ENCODE results near the gene HAPLN1.
"Not testable (repeated sequence)": the region's sequence is repeated elsewhere in the genome, so short reads cannot be mapped to it uniquely, and the experiment has no call there.

The HAPLN1 gene

DNA sequence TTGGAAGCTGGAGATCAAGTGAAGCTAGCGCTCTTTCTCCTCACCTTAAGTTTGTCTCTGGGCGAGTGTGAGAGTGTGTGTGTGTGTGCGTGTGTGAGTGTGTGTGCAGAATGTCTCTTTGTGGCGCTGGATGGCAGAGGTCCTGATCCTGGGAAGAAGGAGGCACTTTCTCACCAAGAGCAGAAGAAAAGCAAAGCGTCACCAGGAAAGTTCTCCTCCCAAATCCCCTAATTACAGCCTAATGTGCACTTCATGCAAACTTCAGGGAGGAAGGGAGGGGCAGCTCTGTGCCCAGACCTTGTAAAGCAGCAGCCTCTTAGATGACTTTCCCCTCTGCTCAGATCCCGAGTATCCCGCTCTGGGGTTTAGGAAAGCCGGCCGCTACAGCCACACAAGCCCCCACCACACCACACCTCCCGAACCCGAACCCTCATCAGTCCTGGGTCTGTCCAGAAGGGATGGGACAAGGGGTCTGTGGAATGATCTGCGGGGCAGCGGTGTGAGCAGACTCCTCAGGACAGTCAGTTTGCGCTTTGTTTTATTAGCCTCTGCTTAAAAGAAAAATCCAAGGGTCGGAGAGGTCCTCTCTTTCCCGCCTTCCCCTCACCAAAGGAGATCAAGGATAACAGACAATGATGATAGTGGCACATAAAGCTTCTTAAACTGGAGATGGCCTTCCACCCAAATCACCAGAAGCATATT is at the start of gene HAPLN1:
Gene HAPLN1, minus strand, starts transcription at position 20 of the 702 bp plus-strand sequence. CDS start 47,332 bp downstream, outside the sequence.
- no peak for DNase-seq (ENCODE audit: low read depth in 2 of 2)

DNA sequence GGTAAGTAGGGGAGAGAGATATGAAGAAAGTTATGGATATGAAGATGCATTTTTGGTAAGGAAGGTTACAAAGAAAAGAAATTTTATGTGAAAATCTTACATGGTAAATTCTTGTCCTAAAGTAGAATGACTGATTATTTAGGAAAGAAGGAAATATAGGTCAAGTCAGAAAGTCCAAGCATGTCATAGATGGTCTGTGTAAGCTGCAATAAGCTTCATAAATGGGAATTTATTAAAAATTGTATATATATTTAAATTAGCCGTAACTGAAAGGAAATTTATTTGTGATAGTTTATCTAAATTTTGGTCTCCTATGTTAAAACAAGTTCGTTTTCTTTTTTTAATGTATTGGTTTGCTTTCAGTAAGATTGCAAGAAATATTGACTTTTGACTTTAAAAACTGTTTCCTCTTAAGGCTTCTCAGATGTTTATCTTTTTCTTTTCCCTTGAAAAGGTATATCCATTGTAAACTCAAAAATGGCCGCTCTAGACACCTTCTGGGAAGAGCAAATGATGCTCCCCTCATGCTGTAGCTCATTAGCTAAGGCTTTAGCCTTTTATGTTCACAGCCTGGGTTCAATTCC is 46.8 kb upstream of the HAPLN1 start:
- DNase-seq (ENCODE audit: low read depth in 2 of 2) = no peak

DNA sequence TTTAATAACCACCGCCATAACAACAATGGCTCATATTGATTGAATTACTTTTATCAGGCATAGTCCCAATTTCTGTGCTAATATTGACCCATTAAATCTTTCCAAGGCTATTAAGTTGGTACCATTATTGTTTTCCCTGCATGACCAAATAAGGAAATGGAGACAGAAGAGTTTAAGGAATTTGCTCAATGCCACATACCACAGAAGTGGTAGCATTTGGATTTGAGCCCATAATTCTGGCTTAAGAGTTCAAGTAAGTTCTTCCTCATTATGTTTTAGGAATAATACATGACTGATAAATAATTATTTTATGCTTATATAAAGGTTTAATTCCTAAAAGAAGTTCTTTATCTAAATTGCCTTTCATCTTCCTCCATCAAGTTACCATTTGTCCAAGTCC is 43.4 kb upstream of the HAPLN1 start:
- no peak for DNase-seq (ENCODE audit: low read depth in 2 of 2)

DNA sequence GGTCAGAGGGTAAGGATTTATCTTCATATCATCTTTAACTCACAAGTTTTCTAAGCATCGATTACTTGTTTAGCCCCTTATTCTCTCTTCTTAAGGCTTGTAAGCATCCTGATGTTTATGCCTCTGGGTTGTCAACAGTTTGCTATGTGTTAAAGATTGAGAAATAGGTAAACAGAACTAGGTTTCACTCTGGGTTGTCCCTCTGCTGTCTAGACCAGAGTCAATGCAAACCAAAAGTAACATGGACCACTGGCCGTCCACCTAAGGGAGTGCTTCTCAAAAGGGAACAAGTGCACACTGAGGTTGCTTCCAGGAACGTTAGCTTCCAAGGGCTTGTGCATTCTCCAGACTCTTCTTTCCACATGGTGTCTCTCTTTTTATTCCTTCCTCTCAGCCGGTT is 39.9 kb upstream of the HAPLN1 start:
- no peak for DNase-seq (ENCODE audit: low read depth in 2 of 2)

DNA sequence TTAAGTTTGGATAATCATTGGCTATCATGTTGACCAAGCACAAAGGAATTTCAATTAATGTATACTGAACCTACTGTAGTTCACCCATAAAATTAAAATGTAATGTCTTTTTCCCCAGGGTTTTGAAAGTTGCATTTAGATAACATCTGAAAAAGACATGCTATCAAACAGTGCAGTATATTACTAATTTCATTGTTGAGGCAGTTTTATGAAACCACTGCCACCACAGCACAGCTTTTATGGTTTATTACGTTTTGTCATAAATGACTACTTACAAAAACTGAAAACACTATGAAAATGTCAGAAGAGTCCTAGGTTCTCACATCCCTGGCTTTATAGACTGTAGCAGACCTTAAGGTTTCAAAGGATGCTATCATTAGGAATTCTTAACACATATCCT is 32.0 kb upstream of the HAPLN1 start:
- DNase-seq (ENCODE audit: low read depth in 2 of 2) = no peak

DNA sequence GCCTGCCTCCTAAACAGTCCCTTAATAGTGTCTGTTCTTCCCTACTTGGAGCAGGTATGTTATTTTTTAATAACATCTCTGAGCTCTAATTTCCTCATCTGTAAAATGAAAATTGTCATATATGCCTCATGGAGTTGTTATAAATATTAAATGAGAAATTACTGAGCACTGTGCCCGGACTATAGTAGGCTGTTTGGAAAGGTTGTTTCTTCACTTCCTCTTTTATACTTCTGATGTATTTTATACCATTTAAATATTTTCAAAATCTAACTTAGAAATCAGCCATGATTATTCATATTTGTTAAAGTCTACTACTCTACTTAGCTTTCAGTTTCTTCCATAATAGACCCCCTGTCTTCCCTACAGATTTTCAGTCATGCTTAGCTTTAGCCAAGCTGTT is 30.5 kb upstream of the HAPLN1 start:
- DNase-seq (ENCODE audit: low read depth in 2 of 2) = no peak

DNA sequence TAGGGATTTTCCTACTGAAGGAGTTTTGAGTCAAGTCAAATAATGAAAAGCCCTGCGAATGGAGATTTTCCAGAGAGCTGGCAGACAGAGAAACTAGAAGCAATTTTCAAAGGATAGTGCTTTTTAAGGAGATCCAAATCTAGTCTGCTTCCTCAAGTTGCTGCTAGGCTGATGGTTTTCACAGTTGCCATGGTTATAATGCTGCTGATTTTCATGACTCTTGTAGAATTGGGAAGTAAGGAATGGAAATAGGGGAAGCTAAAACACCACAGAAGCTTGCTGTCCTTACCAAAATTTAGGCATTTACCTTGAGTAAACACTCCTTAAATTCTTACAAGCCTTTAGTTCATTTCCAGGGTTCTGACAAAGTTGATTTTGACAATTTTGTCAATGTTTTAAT is 30.1 kb upstream of the HAPLN1 start:
- no peak for DNase-seq (ENCODE audit: low read depth in 2 of 2)

DNA sequence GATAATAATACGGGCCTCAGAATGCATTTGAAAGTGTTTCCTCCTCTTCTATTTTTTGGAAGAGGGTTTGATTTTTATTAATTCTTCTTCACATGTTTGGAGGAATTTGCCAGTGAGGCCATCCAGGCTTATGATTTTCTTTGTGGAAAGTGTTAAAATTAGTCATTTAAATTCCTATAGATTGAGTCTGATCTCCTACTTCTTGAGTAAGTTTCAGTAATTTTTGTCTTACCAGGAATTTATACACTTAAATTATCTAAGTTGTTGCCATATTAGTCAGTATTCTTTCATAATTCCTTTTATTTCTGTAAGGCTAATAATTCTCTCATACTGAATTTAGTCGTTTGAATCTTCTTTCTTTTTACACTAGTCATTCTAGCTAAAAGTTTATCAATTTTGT is 25.2 kb upstream of the HAPLN1 start:
- DNase-seq (ENCODE audit: low read depth in 2 of 2) = no peak

DNA sequence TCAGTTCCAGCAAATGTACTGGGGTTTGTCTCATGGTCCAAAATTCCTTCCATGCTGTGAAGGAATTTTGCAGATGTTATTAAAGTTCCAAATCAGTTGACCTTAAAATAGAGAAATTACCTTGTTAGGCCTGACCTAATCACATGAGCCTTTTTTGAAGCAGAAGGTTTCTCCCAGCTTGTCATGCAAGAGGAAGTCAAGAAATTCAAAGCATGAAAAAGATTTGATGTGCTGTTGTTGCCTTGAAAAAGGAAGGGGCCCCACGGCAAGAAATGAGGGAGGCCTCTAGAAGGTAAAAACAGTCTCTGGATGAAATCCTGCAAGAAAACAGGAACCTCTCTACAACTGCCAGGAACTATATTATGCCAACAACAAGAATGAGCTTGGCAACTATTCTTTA is 24.2 kb upstream of the HAPLN1 start:
- no peak for DNase-seq (ENCODE audit: low read depth in 2 of 2)

DNA sequence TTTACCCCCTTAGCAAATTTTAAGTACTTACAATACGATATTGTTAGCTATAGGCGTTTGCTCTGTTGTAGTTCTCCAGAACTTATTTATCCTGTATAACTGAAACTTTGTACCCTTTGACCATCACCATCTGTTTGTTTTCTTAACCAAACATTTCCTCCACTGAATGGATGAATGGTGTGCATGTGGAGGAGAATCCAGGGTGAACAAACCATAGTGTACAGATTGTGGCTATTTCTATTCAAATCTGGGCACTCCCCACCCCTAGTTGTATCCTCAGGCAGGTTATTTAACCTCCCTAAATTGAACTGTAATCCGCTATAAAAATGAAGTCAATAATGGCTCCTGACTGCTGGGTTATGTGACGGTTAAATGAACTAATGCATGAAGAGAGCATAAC is 21.4 kb upstream of the HAPLN1 start:
- DNase-seq (ENCODE audit: low read depth in 2 of 2) = no peak

DNA sequence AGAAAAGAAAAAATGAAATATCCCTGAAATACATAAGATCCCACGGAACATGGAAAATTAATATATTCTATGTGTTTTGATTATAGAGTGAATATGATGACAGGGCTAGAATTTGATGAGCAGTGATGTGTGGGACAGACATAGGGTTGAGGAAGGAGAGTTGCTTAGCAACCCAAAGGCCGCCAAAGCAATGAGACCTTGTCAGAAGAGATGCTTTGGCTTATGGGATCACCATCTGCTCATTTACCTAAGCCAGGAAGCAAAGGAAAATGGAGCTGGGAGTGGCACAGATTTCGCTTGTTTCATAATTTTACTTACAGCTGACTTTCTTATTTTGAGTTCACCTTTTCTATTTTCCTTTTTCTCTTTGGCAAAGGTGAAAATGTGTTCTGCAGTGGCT is 20.9 kb upstream of the HAPLN1 start:
- DNase-seq (ENCODE audit: low read depth in 2 of 2) = no peak

DNA sequence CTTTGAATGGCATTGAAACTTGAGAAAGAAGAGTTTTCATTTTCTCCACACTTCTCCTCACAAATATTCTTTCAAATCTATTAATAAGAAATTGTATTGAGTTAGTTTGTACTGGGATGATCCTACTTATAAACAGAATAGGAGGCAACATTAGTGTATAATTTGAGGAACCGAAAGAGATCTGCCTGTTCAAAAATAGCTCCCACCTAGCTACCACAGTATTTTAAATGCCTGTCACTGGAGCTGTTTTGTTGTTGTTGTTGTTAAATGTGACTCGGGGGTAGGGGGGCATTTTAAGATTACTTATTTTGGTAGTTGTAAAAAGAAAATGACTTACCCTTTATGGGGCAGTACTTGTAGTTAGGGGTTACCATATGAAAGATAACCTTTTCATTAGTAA is 20.1 kb upstream of the HAPLN1 start:
- DNase-seq (ENCODE audit: low read depth in 2 of 2) = no peak

DNA sequence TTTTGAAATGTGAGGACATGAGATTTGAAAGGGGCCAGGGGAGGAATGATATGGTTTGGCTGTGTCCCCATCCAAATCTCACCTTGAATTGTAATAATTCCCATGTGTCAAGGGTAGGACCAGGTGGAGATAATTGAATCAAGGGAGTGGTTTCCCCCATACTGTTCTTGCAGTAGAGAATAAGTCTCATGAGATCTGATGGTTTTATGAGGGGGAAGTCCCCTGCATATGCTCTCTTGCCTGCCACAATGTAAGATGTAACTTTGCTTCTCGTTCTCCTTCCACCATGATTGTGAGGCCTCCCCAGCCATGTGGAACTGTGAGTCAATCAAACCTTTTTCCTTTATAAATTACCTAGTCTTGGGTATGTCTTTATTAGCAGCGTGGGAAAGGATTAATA is 15.5 kb upstream of the HAPLN1 start:
- DNase-seq (ENCODE audit: low read depth in 2 of 2) = not testable (repeated sequence)

DNA sequence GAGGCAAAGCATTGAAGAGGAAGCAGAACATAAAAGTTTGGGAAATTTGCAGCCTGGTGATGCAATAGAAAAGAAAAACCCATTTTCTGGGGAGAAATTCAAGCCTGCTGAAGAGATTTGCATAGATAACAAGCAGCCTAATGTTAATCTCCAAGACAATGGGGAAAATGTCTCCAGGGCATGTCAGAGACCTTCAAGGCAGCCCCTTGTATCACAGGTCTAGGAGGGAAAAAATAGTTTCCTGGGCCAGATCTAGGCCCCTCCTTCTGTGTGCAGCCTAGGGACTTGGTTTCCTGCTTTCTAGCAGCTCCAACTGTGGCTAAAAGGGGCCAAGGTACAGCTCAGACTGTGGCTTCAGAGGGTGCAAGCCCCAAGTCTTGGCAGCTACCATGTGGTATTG is 14.4 kb upstream of the HAPLN1 start:
- not testable (repeated sequence) for DNase-seq (ENCODE audit: low read depth in 2 of 2)

DNA sequence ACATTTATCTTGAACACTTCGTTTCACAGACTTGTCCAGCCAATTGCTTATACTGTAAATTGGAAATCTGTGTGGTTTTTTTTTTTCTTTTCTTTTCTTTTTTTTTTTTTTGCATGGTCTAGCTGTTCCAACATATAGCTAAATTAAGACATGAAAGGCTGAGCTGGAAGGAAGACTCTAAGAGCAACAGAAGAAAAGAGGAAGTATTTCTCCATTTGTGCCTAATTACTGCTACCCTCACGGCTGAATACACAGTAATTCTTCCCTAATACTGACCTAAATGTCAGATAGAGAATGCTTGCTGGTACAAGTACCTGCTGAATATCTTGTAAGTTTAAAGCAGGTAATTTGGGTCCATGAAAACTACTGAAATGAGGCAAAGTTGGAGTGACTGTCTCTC is 11.0 kb upstream of the HAPLN1 start:
- no peak for DNase-seq (ENCODE audit: low read depth in 2 of 2)

DNA sequence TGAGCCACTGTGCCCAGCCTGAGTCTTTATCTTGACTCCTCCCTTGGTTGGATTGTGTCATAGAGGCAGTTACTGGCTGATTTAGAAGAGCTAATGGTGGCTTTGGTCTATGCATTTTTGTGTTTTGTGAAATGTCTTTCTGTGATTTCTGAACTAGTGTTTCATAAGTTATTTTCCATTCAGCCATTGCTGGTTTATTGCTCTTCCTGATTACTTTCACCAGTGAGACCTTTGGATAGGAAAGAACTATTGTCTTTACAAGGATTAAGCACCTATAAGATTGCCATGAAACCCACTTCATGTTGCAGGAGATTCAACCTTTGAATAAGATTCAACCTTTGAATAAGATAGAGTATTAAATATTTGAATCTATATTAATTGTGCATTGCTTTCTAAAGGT is 8.7 kb upstream of the HAPLN1 start:
- no peak for DNase-seq (ENCODE audit: low read depth in 2 of 2)

DNA sequence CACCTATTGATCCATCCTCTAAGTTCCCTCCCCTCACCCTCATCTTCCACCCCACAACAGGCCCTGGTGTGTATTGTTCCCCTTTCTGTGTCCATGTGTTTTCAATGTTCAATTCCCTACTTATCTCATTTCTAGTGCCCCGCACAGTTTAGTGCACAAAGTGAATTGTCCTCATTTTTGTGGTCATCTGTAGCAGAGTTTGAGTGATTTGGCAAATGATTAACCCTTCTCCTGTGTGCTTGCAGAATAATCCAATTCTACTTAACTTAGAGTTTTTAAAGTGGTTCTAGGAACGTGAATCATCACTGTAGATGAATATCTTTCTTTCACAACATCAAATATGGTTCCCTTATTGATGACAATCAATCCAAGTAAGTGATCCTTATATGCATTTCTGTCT is 6.3 kb upstream of the HAPLN1 start:
- no peak for DNase-seq (ENCODE audit: low read depth in 2 of 2)

DNA sequence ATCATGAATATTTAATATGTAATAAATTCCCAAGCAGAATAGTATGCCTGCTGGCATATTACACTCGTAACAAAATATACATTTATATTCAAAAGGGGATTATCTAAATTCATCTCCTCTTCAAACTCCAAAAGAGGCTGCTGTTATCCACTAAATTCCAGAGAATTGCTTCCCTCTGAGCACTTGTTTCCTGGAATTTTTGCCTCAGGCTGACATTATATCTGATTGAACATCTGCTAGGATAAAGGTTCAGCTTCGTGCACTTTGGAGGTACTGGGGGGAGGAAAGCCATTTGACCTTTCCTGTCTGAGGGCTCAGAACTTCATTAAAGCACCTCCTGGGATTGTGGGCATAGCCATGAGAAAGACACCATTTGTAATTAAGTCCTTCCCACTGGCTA is 4.3 kb upstream of the HAPLN1 start:
- no peak for DNase-seq (ENCODE audit: low read depth in 2 of 2)

DNA sequence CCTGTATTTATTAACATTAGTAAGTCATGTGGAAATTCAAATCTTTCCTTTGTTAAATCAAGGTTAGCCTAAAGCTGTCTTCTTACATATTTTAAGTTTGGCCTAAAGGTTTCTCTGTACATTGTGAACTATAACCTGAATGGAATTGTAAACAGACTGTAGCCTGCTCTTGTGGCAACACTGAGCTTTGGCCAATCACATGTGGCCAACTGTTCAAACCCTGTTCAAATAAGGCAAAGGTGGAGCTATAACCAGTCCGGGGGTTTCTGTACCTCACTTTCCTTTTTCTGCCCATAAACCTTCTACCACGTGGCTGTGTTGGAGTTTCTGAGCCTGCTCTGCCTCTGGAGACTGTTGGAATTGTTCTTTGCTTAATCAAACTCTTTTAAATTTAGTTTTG is 3.3 kb upstream of the HAPLN1 start:
- DNase-seq (ENCODE audit: low read depth in 2 of 2) = no peak

DNA sequence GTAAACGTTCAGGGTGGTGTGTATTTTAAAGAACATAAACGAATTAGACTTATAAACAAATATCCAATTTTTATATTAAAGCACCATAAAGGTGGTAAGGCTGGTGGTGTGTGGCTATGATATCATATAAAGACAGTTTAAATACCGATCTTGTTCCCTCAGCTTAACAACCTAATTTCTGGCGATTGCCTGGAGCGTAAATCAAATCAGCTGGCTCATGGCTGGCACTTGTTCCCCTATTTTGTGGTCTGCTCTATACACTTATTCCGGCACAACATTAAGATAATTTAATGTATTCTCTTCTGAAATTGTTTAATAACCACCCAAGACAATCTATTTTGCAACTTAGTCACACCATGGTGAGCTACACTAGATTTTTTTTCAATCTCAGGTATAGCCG is 2.4 kb upstream of the HAPLN1 start:
- no peak for DNase-seq (ENCODE audit: low read depth in 2 of 2)

DNA sequence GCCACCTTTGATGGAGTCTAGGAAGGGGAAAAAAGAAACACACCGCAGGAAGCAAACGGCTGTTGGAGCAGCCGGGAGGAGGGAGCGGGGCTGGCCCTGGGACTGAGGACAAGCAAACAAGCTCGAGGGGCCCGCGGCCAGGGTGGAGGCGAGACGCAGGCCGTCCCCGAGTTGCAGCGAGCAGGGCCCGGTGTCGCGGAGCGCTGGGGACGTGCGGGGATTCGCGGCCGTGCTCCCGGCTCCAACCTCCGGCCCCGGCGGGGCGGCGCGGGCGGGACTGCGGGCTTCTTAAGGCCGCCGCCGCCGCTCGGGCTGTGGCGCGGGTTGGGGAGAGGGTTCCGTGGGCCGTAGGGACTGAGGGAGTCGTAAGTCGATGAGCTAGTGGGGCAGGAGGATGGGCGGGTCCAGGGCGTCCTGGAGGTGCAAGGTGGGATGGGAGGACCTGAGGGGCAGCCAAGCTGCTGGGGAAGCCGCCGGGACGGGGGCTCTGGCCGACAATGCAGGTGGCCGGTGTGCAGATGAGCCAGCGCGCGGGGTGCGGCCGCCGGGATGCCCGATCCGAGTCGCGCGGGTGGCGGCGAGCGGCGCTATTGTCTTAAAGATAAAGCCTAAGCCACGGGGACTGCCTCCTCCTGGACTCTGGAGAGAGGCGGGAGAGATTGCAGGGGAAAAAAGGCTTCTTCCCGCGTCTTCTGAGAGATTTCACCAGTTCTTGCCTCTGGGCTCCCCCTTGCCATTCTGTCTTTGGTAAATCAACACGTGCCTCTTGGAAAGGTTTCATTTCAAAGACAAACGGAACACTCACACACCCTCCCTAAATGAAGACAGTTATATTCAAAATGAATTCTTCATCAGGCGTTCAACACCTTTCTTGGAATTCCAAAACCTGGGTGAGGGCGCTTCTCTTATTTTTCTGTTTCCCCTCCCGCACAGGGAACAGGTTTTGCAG is 1.6 kb upstream of the HAPLN1 start:
- no peak for DNase-seq (ENCODE audit: low read depth in 2 of 2)

DNA sequence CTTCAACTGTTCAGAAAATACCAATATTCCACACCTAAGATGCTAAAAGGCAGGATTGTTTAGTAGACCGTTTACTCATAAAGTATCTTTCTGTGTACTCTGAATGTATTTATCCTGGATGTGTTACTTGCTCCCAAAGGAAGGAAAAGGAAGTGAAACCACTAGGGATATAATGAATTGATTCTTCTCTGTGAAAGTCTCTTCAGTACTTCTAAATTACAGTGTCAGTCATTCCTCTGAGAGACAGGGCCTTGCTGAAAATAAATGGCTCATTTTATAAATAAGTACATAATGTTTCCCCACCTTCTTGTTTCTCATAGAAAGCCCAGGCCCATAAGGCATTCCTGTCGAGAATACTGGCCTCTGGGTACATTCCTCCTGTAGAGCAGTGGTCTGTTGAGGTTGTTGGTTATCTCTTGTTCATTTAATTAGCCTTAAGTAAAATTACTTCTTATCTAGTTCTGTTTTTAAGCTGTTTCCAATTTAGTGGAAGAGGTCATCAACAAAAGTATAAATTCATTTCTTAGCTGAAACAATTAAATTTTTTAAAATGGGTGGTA is 1.6 kb downstream of the HAPLN1 start:
- no peak for DNase-seq (ENCODE audit: low read depth in 2 of 2)

Data from stimulated activated CD4-positive, alpha-beta T cell treated with anti-CD3 and anti-CD28 coated beads, Interleukin-12 subunit alpha, Interleukin-12 subunit beta, amount 100 ng/mL, for 24 hours (primary cell).